A549 (cell line): ENCODE measurements around the gene CHIT1. TPM values are rescaled to one million over a fixed set of nuclear protein-coding genes. Genes with fewer than 3 reads are reported as not detected.
A peak's percentile ranks its signal among the peaks of the same experiment; 100 is the strongest.

Experiments used
- ATAC-seq, 2 experiments: fragments of 200-7000 bp in 1 of 2; fragments of >200 bp in 1 of 2; cut with Nextera tagmentation in 1 of 2; cut with Tn5 transposase in 1 of 2; 3 replicates each; pipeline versions ENCODE4 v1.8.0 to v1.9.1; 2018 to 2020; ENCODE audit warnings: mild to moderate bottlenecking in 1 of 2, moderate library complexity in 1 of 2
- CTCF ChIA-PET: fragments of 300-600 bp; sonication (Branson Sonifier 250); formaldehyde crosslinking; extraction: SDS; loops from one replicate; lab custom pipeline; 2021; ENCODE audit warnings: antibody characterized with exemption, inconsistent platforms; lab: Yijun Ruan, JAX
- POLR2A ChIA-PET: fragments of 350-600 bp; formaldehyde crosslinking; extraction: SDS; loops from one replicate; lab custom pipeline; 2021; ENCODE audit warnings: antibody characterized with exemption, inconsistent platforms; lab: Yijun Ruan, JAX
- DNase-seq, 2 experiments: peaks; one replicate each; pipeline versions ENCODE4 v3.0.0 to v3.0.0-alpha.2; 2011 to 2016; ENCODE audit warnings: low read depth in 1 of 2, low spot score in 1 of 2
- FAIRE-seq: peaks from 2 replicates; lab custom pipeline; 2011; peaks lifted over from hg19 to GRCh38; lab: Jason Lieb, UNC
- H3K27ac ChIP-seq, 2 experiments: fragments of >200 bp; sonication (Bioruptor Twin); formaldehyde crosslinking; 3 replicates each; pipeline ENCODE4 v1.5.1; 2016 to 2017
- H3K4me1 ChIP-seq: fragments of >200 bp; sonication (Bioruptor Twin); formaldehyde crosslinking; 3 replicates; pipeline ENCODE4 v1.6.1; 2016
- H3K4me2 ChIP-seq: fragments of >200 bp; sonication (Bioruptor Twin); formaldehyde crosslinking; 3 replicates; pipeline ENCODE4 v1.6.1; 2016
- H3K4me3 ChIP-seq: fragments of >200 bp; sonication (Bioruptor Twin); formaldehyde crosslinking; 3 replicates; pipeline ENCODE4 v1.5.1; 2016
- H3K9me3 ChIP-seq: fragments of >200 bp; sonication (Bioruptor Twin); formaldehyde crosslinking; 3 replicates; pipeline ENCODE4 v1.6.1; 2016
- CBX8 ChIP-seq: fragments of 200-600 bp; sonication (generic); IDR thresholded peaks from 2 replicates; pipeline ENCODE4 v1.6.1; 2016
- CEBPB ChIP-seq, 2 experiments: fragments of >200 bp in 1 of 2; sonication (Bioruptor Twin) in 1 of 2; formaldehyde crosslinking in 1 of 2; IDR thresholded peaks; 2 replicates each; pipeline ENCODE4 v1.6.1; 2012 to 2016
- CHD2 ChIP-seq: fragments of 150-350 bp; IDR thresholded peaks from 2 replicates; pipeline ENCODE4 v1.6.1; 2014; ENCODE audit warnings: low read length; ENCODE audit not compliant: partially characterized antibody
- EHF ChIP-seq: fragments of 250-450 bp; sonication (Bioruptor Pico); IDR thresholded peaks from 2 replicates; pipeline ENCODE4 v1.5.0; 2020; ENCODE audit warnings: mild to moderate bottlenecking
- EHMT2 ChIP-seq: fragments of 200-600 bp; sonication (generic); IDR thresholded peaks from 2 replicates; pipeline ENCODE4 v1.6.1; 2016; ENCODE audit warnings: antibody characterized with exemption, low read depth, mild to moderate bottlenecking, moderate library complexity
- ESRRA ChIP-seq: fragments of 150-350 bp; IDR thresholded peaks from 2 replicates; pipeline ENCODE4 v1.6.1; 2014; ENCODE audit warnings: mild to moderate bottlenecking, low read length, borderline replicate concordance
- FOSL2 ChIP-seq, 2 experiments: fragments of 450-650 bp in 1 of 2; fragments of >200 bp in 1 of 2; sonication (Bioruptor Twin) in 1 of 2; formaldehyde crosslinking; IDR thresholded peaks; 2 replicates each; pipeline versions ENCODE4 v1.5.0 to v1.6.1; 2016 to 2020; ENCODE audit warnings: mild to moderate bottlenecking in 1 of 2, moderate library complexity in 1 of 2
- MAFK ChIP-seq: fragments of 450-650 bp; IDR thresholded peaks from 2 replicates; pipeline ENCODE4 v1.6.1; 2014; ENCODE audit not compliant: partially characterized antibody
- MYC ChIP-seq: IDR thresholded peaks from 2 replicates; pipeline ENCODE4 v1.6.1; 2012; ENCODE audit warnings: mild to moderate bottlenecking, inconsistent platforms, low read length, improper control_type of control experiment, borderline replicate concordance
- NR3C1 ChIP-seq: fragments of >200 bp; sonication (Bioruptor Twin); formaldehyde crosslinking; IDR thresholded peaks from 3 replicates; pipeline ENCODE4 v1.6.1; 2017
- POLR2A ChIP-seq: IDR thresholded peaks from 2 replicates; pipeline ENCODE4 v1.6.1; 2012; ENCODE audit warnings: mild to moderate bottlenecking, low read length
- POLR2AphosphoS2 ChIP-seq: conservative IDR thresholded peaks from 2 replicates; pipeline ENCODE4 v1.6.1; 2012; ENCODE audit warnings: low read length, improper control_type of control experiment, inconsistent platforms
- RARB ChIP-seq: fragments of 250-450 bp; sonication (Bioruptor Pico); IDR thresholded peaks from 2 replicates; pipeline ENCODE4 v1.8.0; 2021; ENCODE audit warnings: mild to moderate bottlenecking, moderate library complexity
- RCOR1 ChIP-seq: fragments of 150-350 bp; IDR thresholded peaks from 2 replicates; pipeline ENCODE4 v1.6.1; 2014; ENCODE audit warnings: antibody characterized with exemption, low read length, low read depth
- TFCP2L1 ChIP-seq: fragments of 250-450 bp; sonication (Bioruptor Pico); IDR thresholded peaks from 2 replicates; pipeline ENCODE4 v1.5.0; 2021; ENCODE audit warnings: mild to moderate bottlenecking
- TP53 ChIP-seq: fragments of 250-450 bp; sonication (Bioruptor Pico); IDR thresholded peaks from 2 replicates; pipeline ENCODE4 v1.5.0; 2021; ENCODE audit warnings: mild to moderate bottlenecking, moderate library complexity
- ZFP36 ChIP-seq: fragments of 450-650 bp; IDR thresholded peaks from 2 replicates; pipeline ENCODE4 v1.6.1; 2014; ENCODE audit warnings: borderline replicate concordance; ENCODE audit not compliant: partially characterized antibody
- ZSCAN20 ChIP-seq: fragments of 250-450 bp; sonication (Bioruptor Pico); IDR thresholded peaks from 2 replicates; pipeline ENCODE4 v1.8.0; 2022; ENCODE audit warnings: mild to moderate bottlenecking, moderate library complexity
- WGBS: methylation state at CpG from one replicate; pipeline ENCODE4 v1.1.6; 2017; ENCODE audit errors: missing lambda C conversion rate; 5-methylcytosine and 5-hydroxymethylcytosine counted together
- polyA plus RNA-seq, 4 experiments: library from polyadenylated mRNA; depleted of rRNA in 3 of 4; stranded (reverse); fragments of >200 nt; fragmentation: RNase III in 1 of 4; extraction: RNeasy Plus Mini Kit Qiagen cat#74134 plus additional on column Dnase treatment in 1 of 4; gene quantifications; 2 replicates in 3 of 4; 3 replicates in 1 of 4; pipeline ENCODE4 v1.2.3, GENCODE V29; 2011 to 2017
- TF ChIP-seq, protein P1 (sequence below): fragments of 200-600 bp; sonication (generic); IDR thresholded peaks from 2 replicates; pipeline ENCODE4 v1.6.1; 2016; ENCODE audit warnings: antibody characterized with exemption, mild to moderate bottlenecking, moderate library complexity

CHIT1 gene
- polyA plus RNA-seq, 2 of the 4 experiments (the other 2 are of a cell fraction): not detected

DNA sequence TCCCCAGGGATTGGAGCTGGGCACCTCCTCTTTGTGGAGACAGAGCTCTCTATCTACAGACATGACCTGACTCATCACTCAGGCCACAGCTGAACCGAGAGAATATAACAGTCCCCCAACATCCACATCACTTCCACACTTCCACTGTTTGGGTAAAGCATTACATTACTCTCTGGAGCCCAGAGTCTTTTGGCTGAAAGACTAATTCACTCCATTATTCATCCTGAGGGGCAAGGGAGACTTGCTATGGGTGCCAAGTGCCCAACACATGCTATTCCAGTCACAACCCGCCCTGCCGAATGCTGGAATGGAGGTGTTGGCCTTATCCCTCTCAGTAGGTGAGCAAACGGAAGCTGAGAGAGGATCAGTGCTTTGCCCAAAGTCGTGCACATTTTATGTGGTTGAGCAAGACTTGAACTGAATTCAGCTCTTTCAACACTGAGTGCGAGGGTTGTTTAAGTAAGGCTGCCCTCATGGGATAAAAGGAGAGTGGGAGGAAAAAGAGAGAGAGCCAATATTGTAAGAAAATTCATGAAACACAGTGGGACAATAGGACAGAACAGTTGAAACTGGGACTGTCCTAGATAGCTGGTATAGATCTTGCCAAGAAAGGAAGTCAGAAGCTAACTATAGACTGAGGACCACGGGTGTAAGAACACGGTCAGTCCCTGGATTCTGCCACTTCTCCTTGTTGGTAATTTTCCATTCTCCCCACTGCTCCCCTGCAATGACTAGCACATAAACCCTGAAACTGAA is 29.5 kb downstream of the CHIT1 start:
- Histone ChIP-seq H3K4me1 (peaks cover 9% of the 10 kb centered on the region; the same call in 1 of the 3 replicates), H3K4me3 (no peak overlapping the region), H3K4me2 (no peak overlapping the region), H3K27ac (no peak overlapping the region; a peak in 1 of 6 replicates), H3K9me3 (no peaks in the 10 kb centered on the region)
- ATAC-seq: no peak
- WGBS: 32% methylated on average over 8 of the region's 8 CpGs
- FAIRE-seq: no peak
- TF ChIP-seq TFCP2L1 (CRISPR knock-in tag): no peak
- TF ChIP-seq MAFK: no peak
- no peak for TF ChIP-seq RCOR1
- no peak for TF ChIP-seq CHD2
- TF ChIP-seq FOSL2 (IDR thresholded peaks at IDR 0.05): no peak
- TF ChIP-seq FOSL2 (CRISPR knock-in tag; IDR thresholded peaks at IDR 0.05): no peak
- no peak for TF ChIP-seq ZSCAN20 (CRISPR knock-in tag)
- no peak for TF ChIP-seq NR3C1
- TF ChIP-seq EHF (CRISPR knock-in tag): no peak
- TF ChIP-seq CEBPB (IDR thresholded peaks at IDR 0.05): no peak
- TF ChIP-seq MYC: no peak
- TF ChIP-seq CBX8: no peak
- no peak for TF ChIP-seq ZFP36
- no peak for TF ChIP-seq RARB (CRISPR knock-in tag)
- TF ChIP-seq ESRRA: no peak
- no peak for TF ChIP-seq POLR2A
- ChIA-PET CTCF (interaction anchor here (0.7 to 7.2 kb wide), 16 partner anchors 9 to 200 kb away, joined by 3 to 40 read pairs (median 4); no protein-coding TSS in a partner anchor), POLR2A (no interaction called here)
- DNase-seq: no peak

DNA sequence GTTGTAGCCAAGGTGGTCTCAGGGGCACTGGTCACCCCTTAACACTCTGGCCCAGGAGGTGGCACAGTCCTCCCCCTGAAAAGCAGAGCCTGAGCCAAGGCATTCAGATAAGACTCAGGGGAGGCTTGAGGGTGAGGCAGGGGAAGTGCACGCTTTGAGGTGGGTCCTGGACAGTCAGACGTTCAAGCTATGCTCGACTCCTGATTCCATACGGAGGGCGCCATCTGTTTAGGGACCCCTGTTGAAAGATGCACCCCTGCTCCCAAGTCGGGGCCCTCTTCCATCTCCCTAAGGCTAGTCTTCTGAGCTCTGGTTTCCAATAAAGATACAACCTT is 30.0 kb downstream of the CHIT1 start:
- WGBS: 66% methylated on average over 6 of the region's 6 CpGs
- POLR2A ChIA-PET: no interaction called here

DNA sequence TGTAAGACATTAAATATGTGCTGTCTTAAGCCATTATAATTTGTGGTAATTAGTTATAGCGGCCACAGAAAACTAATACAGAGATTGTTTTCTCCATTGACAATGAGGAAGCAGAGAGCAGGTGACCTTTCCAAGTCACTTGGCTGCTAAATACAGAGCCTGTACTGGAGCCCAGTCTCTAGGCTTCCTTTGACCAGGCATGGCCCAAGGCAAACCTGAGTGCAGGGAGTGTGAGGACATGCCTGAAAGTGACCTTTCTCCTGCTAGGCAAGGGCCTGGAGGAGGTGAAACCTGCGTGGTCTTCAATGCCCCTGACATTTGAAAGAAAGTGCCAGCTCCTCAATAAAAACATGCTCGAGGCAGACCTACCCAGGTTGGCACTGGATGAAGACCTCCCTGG is 30.5 kb downstream of the CHIT1 start:
- DNase-seq: no peak
- H3K4me2 ChIP-seq: no peak overlapping the region
- ATAC-seq: no peak
- no peak overlapping the region for H3K4me3 ChIP-seq
- H3K27ac ChIP-seq: peak overlapping the region in 1 of 2 experiments; percentile 8; a peak in 1 of 6 replicates
- ChIA-PET POLR2A (no interaction called here), CTCF (interaction anchor here (1.0 to 7.2 kb wide), 8 partner anchors 9 to 160 kb away, joined by 3 to 40 read pairs (median 6); no protein-coding TSS in a partner anchor)
- H3K9me3 ChIP-seq: no peaks in the 10 kb centered on the region
- FAIRE-seq: no peak
- no peak for TF ChIP-seq POLR2AphosphoS2
- TF ChIP-seq TP53 (CRISPR knock-in tag): no peak
- TF ChIP-seq, protein P1, sequence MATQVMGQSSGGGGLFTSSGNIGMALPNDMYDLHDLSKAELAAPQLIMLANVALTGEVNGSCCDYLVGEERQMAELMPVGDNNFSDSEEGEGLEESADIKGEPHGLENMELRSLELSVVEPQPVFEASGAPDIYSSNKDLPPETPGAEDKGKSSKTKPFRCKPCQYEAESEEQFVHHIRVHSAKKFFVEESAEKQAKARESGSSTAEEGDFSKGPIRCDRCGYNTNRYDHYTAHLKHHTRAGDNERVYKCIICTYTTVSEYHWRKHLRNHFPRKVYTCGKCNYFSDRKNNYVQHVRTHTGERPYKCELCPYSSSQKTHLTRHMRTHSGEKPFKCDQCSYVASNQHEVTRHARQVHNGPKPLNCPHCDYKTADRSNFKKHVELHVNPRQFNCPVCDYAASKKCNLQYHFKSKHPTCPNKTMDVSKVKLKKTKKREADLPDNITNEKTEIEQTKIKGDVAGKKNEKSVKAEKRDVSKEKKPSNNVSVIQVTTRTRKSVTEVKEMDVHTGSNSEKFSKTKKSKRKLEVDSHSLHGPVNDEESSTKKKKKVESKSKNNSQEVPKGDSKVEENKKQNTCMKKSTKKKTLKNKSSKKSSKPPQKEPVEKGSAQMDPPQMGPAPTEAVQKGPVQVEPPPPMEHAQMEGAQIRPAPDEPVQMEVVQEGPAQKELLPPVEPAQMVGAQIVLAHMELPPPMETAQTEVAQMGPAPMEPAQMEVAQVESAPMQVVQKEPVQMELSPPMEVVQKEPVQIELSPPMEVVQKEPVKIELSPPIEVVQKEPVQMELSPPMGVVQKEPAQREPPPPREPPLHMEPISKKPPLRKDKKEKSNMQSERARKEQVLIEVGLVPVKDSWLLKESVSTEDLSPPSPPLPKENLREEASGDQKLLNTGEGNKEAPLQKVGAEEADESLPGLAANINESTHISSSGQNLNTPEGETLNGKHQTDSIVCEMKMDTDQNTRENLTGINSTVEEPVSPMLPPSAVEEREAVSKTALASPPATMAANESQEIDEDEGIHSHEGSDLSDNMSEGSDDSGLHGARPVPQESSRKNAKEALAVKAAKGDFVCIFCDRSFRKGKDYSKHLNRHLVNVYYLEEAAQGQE: no peak
- peaks cover 9% of the 10 kb centered on the region; the same call in 1 of the 3 replicates for H3K4me1 ChIP-seq
- WGBS: 35% methylated on average over 3 of the region's 3 CpGs

More for the DNA sequence above, 30.0 kb downstream of the CHIT1 start:
- no peak for TF ChIP-seq EHMT2
- TF ChIP-seq POLR2A: 0 out of 2 replicates have a peak, but pooled peaks have one; percentile 12
- Histone ChIP-seq H3K4me2 (no peak overlapping the region), H3K27ac (peak overlapping the region in 1 of 2 experiments; percentile 8; a peak in 1 of 6 replicates), H3K9me3 (no peaks in the 10 kb centered on the region), H3K4me1 (peaks cover 9% of the 10 kb centered on the region; the same call in 1 of the 3 replicates), H3K4me3 (no peak overlapping the region)
- FAIRE-seq: no peak
- no peak for DNase-seq
- CTCF ChIA-PET: interaction anchor here (1.0 to 7.2 kb wide), 12 partner anchors 8 to 160 kb away, joined by 3 to 40 read pairs (median 4); no protein-coding TSS in a partner anchor
- no peak for ATAC-seq
